ENCODE data around the gene CCDC87. TPM values are rescaled to one million over a fixed set of nuclear protein-coding genes. Genes with fewer than 3 reads are reported as not detected.

CCDC87 gene
- under 1 TPM in 1 of 2 experiments, not detected in 1; 0.07 TPM for total RNA-seq

GRCh38 chr11:66592457-66593302 is at the start of gene CCDC87, which contains the start of gene CCS:
Gene CCDC87 (minus strand): TSS chr11:66593063. CDS start chr11:66593015, 48 bp downstream.
Gene CCS (plus strand): TSS chr11:66593185. CDS start chr11:66593262, 77 bp downstream.

GRCh38 chr11:66638177-66639065 is 45.6 kb upstream of the CCDC87 start, which contains the start of gene RBM4:
Gene RBM4 (plus strand): TSS chr11:66638703. CDS start chr11:66639712, 1,009 bp downstream.

GRCh38 chr11:66616379-66617154 is 23.7 kb upstream of the CCDC87 start, which contains the start of gene RBM14:
Gene RBM14 (plus strand): TSS chr11:66616630. CDS start chr11:66616721, 91 bp downstream.

GRCh38 chr11:66568124-66568916 is 24.5 kb downstream of the CCDC87 start, which contains the start of gene CTSF:
Gene CTSF (minus strand): TSS chr11:66568606. CDS start chr11:66568486, 120 bp downstream.

GRCh38 chr11:66546368-66546965 is 46.4 kb downstream of the CCDC87 start, which contains the start of gene ACTN3:
Gene ACTN3 (plus strand): TSS chr11:66546903. CDS start chr11:66546938, 35 bp downstream.

GRCh38 chr11:66545701-66546367 is 47.0 kb downstream of the CCDC87 start, which contains the start of gene ZDHHC24:
Gene ZDHHC24 (minus strand): TSS chr11:66546048. CDS start chr11:66546003, 45 bp downstream.

Other genes with a start within 250 kb of the CCDC87 start
- gene BRMS1, start 248.0 kb downstream of the CCDC87 start, total RNA-seq: 10 to 100 TPM; 42.9 to 48.0 TPM
- gene B4GAT1, start 245.4 kb downstream of the CCDC87 start, total RNA-seq: 1 to 10 TPM; 9.4 to 9.8 TPM
- 10 to 100 TPM; 16.0 to 16.2 TPM for gene SLC29A2, start 221.3 kb downstream of the CCDC87 start, total RNA-seq
- under 1 TPM in 1 of 2 experiments, not detected in 1; 0.05 TPM for gene NPAS4, start 172.0 kb downstream of the CCDC87 start, total RNA-seq
- gene MRPL11, start 154.2 kb downstream of the CCDC87 start, total RNA-seq: 10 to 100 TPM; 53.0 to 57.4 TPM
- 1 to 10 TPM; 7.5 to 9.5 TPM for gene PELI3, start 126.2 kb downstream of the CCDC87 start, total RNA-seq
- gene DPP3, start 112.6 kb downstream of the CCDC87 start, total RNA-seq: 10 to 100 TPM; 61.8 to 62.5 TPM
- 10 to 100 TPM; 14.8 to 16.2 TPM for gene BBS1, start 82.4 kb downstream of the CCDC87 start, total RNA-seq
- gene ZDHHC24, start 47.0 kb downstream of the CCDC87 start, total RNA-seq: 10 to 100 TPM; 17.0 to 18.0 TPM
- gene ACTN3, start 46.2 kb downstream of the CCDC87 start, total RNA-seq: under 1 TPM in 1 of 2 experiments, not detected in 1; 0.05 TPM
- gene CTSF, start 24.5 kb downstream of the CCDC87 start, total RNA-seq: 1 to 10 TPM; 4.4 to 4.5 TPM
- 10 to 100 TPM; 36.7 to 40.0 TPM for gene CCS, start 122 bp upstream of the CCDC87 start, total RNA-seq
- gene RBM14, start 23.6 kb upstream of the CCDC87 start, total RNA-seq: 100 to 1,000 TPM; 112 to 125 TPM
- 100 to 1,000 TPM; 123 to 132 TPM for gene RBM4, start 45.6 kb upstream of the CCDC87 start, total RNA-seq
- 10 to 100 TPM; 17.4 to 20.0 TPM for gene RBM4B, start 84.8 kb upstream of the CCDC87 start, total RNA-seq
- gene SPTBN2, start 136.2 kb upstream of the CCDC87 start, total RNA-seq: under 1 TPM; 0.05 to 0.08 TPM

Measured in activated naive CD4-positive, alpha-beta T cell treated with anti-CD3 and anti-CD28 coated beads, Interleukin-2, amount 10 ng/mL, durations not matched to agents 5 hours and 36 hours (primary cell).